ENCODE results near the gene RALA.

The RALA gene

DNA sequence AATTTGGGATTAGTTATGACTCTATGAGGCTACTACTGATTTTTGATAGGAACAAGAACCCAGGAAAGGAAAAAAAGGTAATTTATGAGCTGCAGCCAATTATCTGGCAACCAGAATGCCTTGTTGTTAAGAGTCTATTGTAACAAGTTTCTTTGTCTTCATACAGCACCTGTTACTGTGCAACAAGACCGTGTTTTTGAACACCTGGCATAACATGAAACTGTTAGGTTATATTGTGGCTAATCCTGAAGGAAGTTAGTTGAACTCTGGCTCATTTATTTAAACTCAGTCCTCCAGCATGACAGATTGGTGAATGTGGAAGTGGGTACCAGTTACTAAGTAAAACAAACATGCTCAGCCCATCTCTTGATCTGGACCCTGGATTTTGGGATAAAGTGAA, 33.0 kb downstream of the RALA start:
- Mint-ChIP-seq H3K27ac (no peak overlapping the region), H3K27me3 (ENCODE audit: low read depth) (no peaks in the 10 kb centered on the region), H3K36me3 (ENCODE audit: low read depth) (peaks cover 52% of the 10 kb centered on the region), H3K4me1 (no peaks in the 10 kb centered on the region), H3K9me3 (peaks cover 18% of the 10 kb centered on the region), H3K4me3 (no peak overlapping the region)
- TF ChIP-seq, protein P1, sequence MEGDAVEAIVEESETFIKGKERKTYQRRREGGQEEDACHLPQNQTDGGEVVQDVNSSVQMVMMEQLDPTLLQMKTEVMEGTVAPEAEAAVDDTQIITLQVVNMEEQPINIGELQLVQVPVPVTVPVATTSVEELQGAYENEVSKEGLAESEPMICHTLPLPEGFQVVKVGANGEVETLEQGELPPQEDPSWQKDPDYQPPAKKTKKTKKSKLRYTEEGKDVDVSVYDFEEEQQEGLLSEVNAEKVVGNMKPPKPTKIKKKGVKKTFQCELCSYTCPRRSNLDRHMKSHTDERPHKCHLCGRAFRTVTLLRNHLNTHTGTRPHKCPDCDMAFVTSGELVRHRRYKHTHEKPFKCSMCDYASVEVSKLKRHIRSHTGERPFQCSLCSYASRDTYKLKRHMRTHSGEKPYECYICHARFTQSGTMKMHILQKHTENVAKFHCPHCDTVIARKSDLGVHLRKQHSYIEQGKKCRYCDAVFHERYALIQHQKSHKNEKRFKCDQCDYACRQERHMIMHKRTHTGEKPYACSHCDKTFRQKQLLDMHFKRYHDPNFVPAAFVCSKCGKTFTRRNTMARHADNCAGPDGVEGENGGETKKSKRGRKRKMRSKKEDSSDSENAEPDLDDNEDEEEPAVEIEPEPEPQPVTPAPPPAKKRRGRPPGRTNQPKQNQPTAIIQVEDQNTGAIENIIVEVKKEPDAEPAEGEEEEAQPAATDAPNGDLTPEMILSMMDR (IDR thresholded peaks at IDR 0.05; ENCODE audit: unreplicated experiment in 3 of 3) = no peak

GRCh38 chr7:39659356-39660013, 36.1 kb downstream of the RALA start:
- peak overlapping the region in 2 of 3 experiments; percentile 13 to 53 for H3K27ac Mint-ChIP-seq
- peaks cover 41% of the 10 kb centered on the region for H3K9me3 Mint-ChIP-seq
- H3K4me3 Mint-ChIP-seq = no peak overlapping the region
- peaks cover 2% of the 10 kb centered on the region for H3K4me1 Mint-ChIP-seq
- peaks cover 77% of the 10 kb centered on the region for H3K36me3 Mint-ChIP-seq (ENCODE audit: low read depth)
- TF ChIP-seq, protein P1 (IDR thresholded peaks at IDR 0.05; ENCODE audit: unreplicated experiment in 3 of 3) = no peak
- no peaks in the 10 kb centered on the region for H3K27me3 Mint-ChIP-seq (ENCODE audit: low read depth)

GRCh38 chr7:39661960-39662359, 38.6 kb downstream of the RALA start:
- Mint-ChIP-seq H3K4me1 (peaks cover 12% of the 10 kb centered on the region), H3K27ac (no peak overlapping the region), H3K27me3 (ENCODE audit: low read depth) (no peaks in the 10 kb centered on the region), H3K9me3 (peaks cover 38% of the 10 kb centered on the region), H3K4me3 (no peak overlapping the region), H3K36me3 (ENCODE audit: low read depth) (peaks cover 75% of the 10 kb centered on the region)
- TF ChIP-seq, protein P1 (IDR thresholded peaks at IDR 0.05; ENCODE audit: unreplicated experiment in 3 of 3) = no peak

DNA sequence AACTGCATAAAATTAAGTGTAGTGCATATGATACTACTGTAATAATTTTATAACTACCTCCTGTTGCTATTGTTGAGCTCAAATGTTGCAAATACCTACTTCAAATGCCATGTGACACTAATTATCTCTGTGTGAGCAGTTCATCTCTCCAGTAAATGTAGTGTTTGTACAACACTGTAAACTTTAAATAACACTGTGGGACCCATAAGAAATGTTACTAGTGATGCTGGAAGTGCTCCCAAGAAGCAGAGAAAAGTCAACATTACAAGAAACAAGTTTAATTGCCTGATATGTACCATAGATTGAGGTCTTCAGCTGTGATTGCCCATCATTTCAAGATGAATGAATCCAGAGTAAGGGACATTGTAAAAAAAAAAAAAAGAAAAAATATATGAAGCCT, 39.9 kb downstream of the RALA start:
- Mint-ChIP-seq H3K27ac (no peak overlapping the region), H3K4me3 (no peak overlapping the region), H3K9me3 (peaks cover 38% of the 10 kb centered on the region), H3K36me3 (ENCODE audit: low read depth) (peaks cover 69% of the 10 kb centered on the region), H3K4me1 (peaks cover 24% of the 10 kb centered on the region), H3K27me3 (ENCODE audit: low read depth) (no peaks in the 10 kb centered on the region)
- TF ChIP-seq, protein P1 (IDR thresholded peaks at IDR 0.05; ENCODE audit: unreplicated experiment in 3 of 3) = no peak

GRCh38 chr7:39664057-39664456, 40.7 kb downstream of the RALA start:
- Mint-ChIP-seq H3K9me3 (peaks cover 38% of the 10 kb centered on the region), H3K4me3 (no peak overlapping the region), H3K27me3 (ENCODE audit: low read depth) (no peaks in the 10 kb centered on the region), H3K36me3 (ENCODE audit: low read depth) (peaks cover 70% of the 10 kb centered on the region), H3K4me1 (peaks cover 25% of the 10 kb centered on the region), H3K27ac (no peak overlapping the region)
- TF ChIP-seq, protein P1 (IDR thresholded peaks at IDR 0.05; ENCODE audit: unreplicated experiment in 3 of 3) = no peak

GRCh38 chr7:39664585-39664984, 41.2 kb downstream of the RALA start:
- no peaks in the 10 kb centered on the region for H3K27me3 Mint-ChIP-seq (ENCODE audit: low read depth)
- TF ChIP-seq, protein P1 (IDR thresholded peaks at IDR 0.05; ENCODE audit: unreplicated experiment in 3 of 3) = no peak
- peaks cover 66% of the 10 kb centered on the region for H3K36me3 Mint-ChIP-seq (ENCODE audit: low read depth)
- H3K4me3 Mint-ChIP-seq = no peak overlapping the region
- peaks cover 35% of the 10 kb centered on the region for H3K9me3 Mint-ChIP-seq
- no peak overlapping the region for H3K27ac Mint-ChIP-seq
- peaks cover 29% of the 10 kb centered on the region for H3K4me1 Mint-ChIP-seq

Data from nephron (organoid).